GM19035 (cell line): ENCODE data around the gene EFNA2.
A peak's percentile ranks its signal among the peaks of the same experiment; 100 is the strongest.

Experiments used
- ATAC-seq: cut with Tn5 transposase; IDR thresholded peaks from one replicate; pipeline ENCODE4 v1.9.1; 2021; ENCODE audit not compliant: unreplicated experiment

EFNA2 gene

GRCh38 chr19:1271528-1272422, 13.9 kb upstream of the EFNA2 start:
- no peak for ATAC-seq

- ATAC-seq, result no peak
Measured at GRCh38 chr19:1272423-1273262, 13.0 kb upstream of the EFNA2 start.

- no peak for ATAC-seq
Measured at GRCh38 chr19:1273263-1274041, 12.2 kb upstream of the EFNA2 start.

- no peak for ATAC-seq
Measured at GRCh38 chr19:1274081-1274851, 11.4 kb upstream of the EFNA2 start.

GRCh38 chr19:1274852-1275259, 10.8 kb upstream of the EFNA2 start:
- no peak for ATAC-seq

- peak; percentile 75 for ATAC-seq
Measured at GRCh38 chr19:1275260-1275975, 10.3 kb upstream of the EFNA2 start, which contains the start of gene FAM174C. Gene FAM174C, plus strand, starts transcription at chr19:1275530. Its CDS starts 20 bp downstream, at chr19:1275550.

GRCh38 chr19:1275976-1276627, 9.6 kb upstream of the EFNA2 start:
- ATAC-seq, result no peak

- ATAC-seq, result no peak
Measured at GRCh38 chr19:1276628-1277022, 9.0 kb upstream of the EFNA2 start.

GRCh38 chr19:1277061-1277460, 8.6 kb upstream of the EFNA2 start:
- no peak for ATAC-seq

GRCh38 chr19:1278074-1278473, 7.6 kb upstream of the EFNA2 start:
- ATAC-seq, result no peak

- no peak for ATAC-seq
Measured at GRCh38 chr19:1278713-1279660, 6.7 kb upstream of the EFNA2 start.

GRCh38 chr19:1279782-1280341, 5.8 kb upstream of the EFNA2 start:
- ATAC-seq, result no peak

- ATAC-seq, result no peak
Measured at GRCh38 chr19:1280636-1281568, 4.8 kb upstream of the EFNA2 start.

GRCh38 chr19:1281569-1282287, 3.9 kb upstream of the EFNA2 start:
- no peak for ATAC-seq

- no peak for ATAC-seq
Measured at GRCh38 chr19:1282588-1283206, 3.0 kb upstream of the EFNA2 start.
